Smooth muscle cell of the brain vasculature (primary cell): ENCODE results near the gene NOXA1.
A peak's percentile ranks its signal among the peaks of the same experiment; 100 is the strongest.

Source experiments
- DNase-seq: peaks from one replicate; pipeline ENCODE4 v3.0.0-alpha.2; 2012; ENCODE audit warnings: low read depth, low spot score

Gene NOXA1

GRCh38 chr9:137387114-137387890, 35.9 kb upstream of the NOXA1 start:
- no peak for DNase-seq

GRCh38 chr9:137387891-137388560, 35.2 kb upstream of the NOXA1 start:
- DNase-seq = no peak

GRCh38 chr9:137388589-137389427, 34.4 kb upstream of the NOXA1 start:
- no peak for DNase-seq

GRCh38 chr9:137389428-137389746, 33.8 kb upstream of the NOXA1 start:
- no peak for DNase-seq

GRCh38 chr9:137390553-137391410, 32.4 kb upstream of the NOXA1 start:
- no peak for DNase-seq

- DNase-seq = no peak
These were observed 31.8 kb upstream of the NOXA1 start for GRCh38 chr9:137391411-137391754.

GRCh38 chr9:137392232-137393007, 30.8 kb upstream of the NOXA1 start:
- DNase-seq = no peak

GRCh38 chr9:137393176-137394150, 29.7 kb upstream of the NOXA1 start:
- DNase-seq = no peak

- DNase-seq = no peak
These were observed 28.1 kb upstream of the NOXA1 start for GRCh38 chr9:137394866-137395665.

- no peak for DNase-seq
These were observed 27.6 kb upstream of the NOXA1 start for GRCh38 chr9:137395666-137396010.

GRCh38 chr9:137396227-137396626, 27.0 kb upstream of the NOXA1 start:
- peak; percentile 43 for DNase-seq

GRCh38 chr9:137396634-137397367, 26.4 kb upstream of the NOXA1 start:
- DNase-seq = no peak

- no peak for DNase-seq
These were observed 25.3 kb upstream of the NOXA1 start for GRCh38 chr9:137397675-137398423.

GRCh38 chr9:137398561-137399468, 24.4 kb upstream of the NOXA1 start:
- DNase-seq = no peak

- DNase-seq = no peak
These were observed 20.4 kb upstream of the NOXA1 start for GRCh38 chr9:137402746-137403145.

- no peak for DNase-seq
These were observed 19.9 kb upstream of the NOXA1 start for GRCh38 chr9:137403269-137403668.
